CD4-positive, alpha-beta T cell treated with Interferon alpha-2 for 1 hour (primary cell): ENCODE measurements around the gene LAMB3.

Experiments
- DNase-seq, 2 donors: peaks; one replicate each; pipeline ENCODE4 v3.0.0-alpha.2; 2020 to 2022

LAMB3 gene

GRCh38 chr1:209661071-209661470, 8.8 kb upstream of the LAMB3 start:
- no peak for DNase-seq

- peak in 1 of 2 donors; percentile 61 for DNase-seq
These were observed 7.7 kb upstream of the LAMB3 start for GRCh38 chr1:209659909-209660308.

GRCh38 chr1:209657918-209658317, 5.7 kb upstream of the LAMB3 start:
- DNase-seq = no peak

DNA sequence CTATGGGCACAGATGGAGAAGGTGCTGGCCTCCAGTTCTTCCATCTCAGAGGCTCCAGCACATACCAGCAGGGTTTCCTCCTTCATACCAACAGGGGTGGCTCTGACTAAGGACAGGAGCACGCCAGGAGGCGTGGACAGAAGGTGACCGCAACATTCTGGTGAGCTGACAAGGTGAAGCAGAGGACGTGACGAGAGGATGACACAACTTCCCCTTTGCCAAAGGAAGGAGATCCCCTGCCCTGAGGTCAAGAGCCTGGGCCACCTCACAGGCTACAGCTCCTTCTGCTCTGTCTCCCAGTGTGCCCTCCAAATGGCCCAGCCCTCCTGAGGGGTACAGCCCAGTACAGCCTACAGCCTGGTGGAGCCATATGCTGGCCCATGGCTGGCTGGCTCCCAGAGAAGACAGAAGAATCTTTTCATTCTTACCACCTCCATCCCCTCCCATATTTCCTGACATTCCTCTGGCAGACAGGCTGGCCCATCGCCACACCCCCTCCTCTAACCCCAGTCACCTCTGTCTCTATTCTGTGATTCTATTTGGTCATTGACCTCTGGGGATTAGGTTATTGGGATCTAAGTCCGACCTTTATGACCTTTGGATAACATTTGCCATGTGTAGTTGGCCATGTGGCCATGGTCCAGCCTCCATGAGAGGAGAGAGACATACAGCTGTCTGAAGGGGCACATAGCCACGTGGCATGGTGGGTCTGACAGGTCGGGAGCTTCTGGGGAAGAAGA, 5.1 kb upstream of the LAMB3 start:
- DNase-seq = peak in 1 of 2 donors; percentile 82

GRCh38 chr1:209655411-209656231, 3.4 kb upstream of the LAMB3 start:
- DNase-seq = no peak

DNA sequence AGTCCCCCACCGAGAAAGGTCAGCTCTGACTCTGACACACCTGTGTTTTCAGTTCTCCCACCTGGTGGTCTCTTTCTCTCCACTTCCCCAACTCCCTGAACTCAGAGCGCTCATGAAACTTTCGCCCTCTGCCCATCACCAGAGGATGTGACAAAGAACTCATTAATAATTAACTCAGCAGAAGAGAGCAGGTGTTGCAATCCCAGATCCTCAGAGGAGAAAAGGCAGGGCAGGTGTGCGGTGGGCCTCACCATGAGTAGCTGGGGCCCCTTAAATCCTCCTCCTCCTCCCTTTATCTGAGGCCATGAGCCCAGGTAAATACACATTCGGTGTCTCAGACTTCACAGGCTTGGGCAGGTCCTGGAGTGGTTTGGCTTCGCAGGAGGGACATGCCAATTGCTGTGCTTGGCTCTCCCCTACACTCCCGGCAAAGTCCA, 1.7 kb upstream of the LAMB3 start:
- no peak for DNase-seq

- DNase-seq = no peak
These were observed 712 bp upstream of the LAMB3 start for GRCh38 chr1:209652873-209653401.

GRCh38 chr1:209651138-209651587, 1.1 kb downstream of the LAMB3 start:
- peak; percentile 55 to 75 for DNase-seq

DNA sequence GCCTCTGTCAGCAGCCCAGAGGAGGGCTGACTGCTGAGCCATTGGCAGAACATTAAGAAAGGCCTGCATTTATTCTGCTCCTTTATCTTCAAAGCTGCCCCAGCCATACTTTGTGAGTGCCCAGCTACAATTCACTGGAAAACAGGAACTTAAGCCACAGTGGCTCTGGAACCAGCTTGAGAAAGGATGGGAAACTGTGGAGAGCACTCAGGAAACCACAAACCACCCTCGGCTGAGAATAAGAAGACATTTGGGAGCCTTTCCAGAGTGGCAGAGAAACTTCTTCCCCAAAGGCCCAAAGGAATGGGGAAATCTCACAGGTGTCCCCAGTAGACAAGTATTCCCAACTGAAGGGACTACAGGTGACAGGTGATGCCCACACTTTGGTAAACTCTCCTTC, 1.8 kb downstream of the LAMB3 start:
- peak in 1 of 2 donors; percentile 25 for DNase-seq

DNA sequence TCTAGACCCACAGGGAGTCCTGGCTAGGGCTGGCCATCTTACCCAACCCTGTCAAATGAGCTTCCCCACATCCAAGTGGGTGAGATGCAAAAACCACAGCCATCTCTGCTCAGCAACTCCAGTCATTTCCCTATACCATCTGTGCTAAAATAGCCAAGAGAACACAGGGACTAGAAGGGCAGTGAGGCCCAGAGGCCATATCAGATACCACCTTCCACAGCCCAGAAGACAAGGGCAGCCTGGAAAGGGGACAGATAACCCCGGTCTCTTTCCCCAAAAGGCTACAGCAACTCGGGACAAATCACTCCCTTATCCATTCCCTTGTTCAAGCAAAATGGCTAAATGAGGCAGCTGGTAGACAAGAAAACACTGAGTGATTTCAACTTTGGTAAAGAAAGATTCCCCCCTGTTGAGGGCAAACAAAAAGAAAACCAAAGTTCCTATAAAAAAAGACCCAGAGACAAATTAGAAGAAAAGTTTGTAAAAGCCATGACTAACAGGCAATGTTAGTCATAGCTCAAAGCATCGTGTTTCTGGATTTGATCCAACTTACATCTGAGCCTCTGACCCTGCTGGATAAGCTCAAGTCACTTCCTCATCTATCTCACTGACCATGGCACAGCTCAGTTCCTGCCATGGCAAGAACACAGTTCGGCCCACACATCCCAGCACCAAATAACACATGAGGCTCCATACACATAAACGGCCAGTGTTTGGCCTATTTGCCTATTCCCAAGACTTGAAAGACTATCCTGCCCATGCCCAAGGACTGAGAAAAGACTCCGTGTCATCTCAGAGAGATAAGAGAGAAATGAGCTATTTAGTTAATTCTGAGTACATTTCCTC, 3.1 kb downstream of the LAMB3 start:
- DNase-seq = peak; percentile 10 to 49

- DNase-seq = no peak
These were observed 3.9 kb downstream of the LAMB3 start for GRCh38 chr1:209648346-209648745.

DNA sequence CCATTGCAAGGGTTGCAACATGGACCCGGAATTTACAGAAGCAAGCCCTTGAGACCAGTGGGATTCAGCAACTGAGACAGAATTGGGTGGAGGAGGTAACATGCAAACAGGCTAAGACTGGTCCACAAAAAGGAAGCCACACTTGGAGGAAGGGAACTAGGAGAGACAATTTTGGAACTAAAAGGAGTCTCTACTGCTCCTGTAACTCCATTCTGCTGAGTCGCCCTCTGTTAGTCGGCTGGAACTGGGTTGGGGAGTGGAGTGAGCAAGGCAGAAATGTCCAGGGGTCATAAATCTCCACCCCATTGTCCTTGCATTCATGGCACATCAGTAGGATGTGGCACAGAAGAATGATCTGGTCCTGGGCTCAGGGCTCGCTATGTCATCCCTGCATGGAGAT, 5.1 kb downstream of the LAMB3 start:
- DNase-seq = no peak

DNA sequence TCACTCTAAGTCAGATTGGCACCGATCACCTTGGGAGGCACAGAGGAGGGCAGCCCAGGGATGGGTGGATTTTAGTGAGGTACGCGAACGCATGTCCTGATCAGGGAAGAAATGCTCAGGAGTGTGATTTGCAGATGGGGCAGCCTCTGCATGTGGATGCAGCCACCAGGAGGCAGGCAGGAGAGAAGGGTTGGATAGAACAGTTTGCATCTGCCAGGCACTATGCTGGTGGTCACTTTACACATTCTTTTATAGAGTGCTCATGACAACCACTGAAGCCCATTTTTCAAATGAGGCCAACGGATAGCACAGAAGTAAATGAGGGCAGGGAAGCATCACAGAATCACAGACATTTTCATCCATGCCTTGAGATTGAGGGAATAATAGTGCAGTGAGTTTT, 5.7 kb downstream of the LAMB3 start:
- no peak for DNase-seq

- DNase-seq = no peak
These were observed 6.4 kb downstream of the LAMB3 start for GRCh38 chr1:209645574-209646452.

DNA sequence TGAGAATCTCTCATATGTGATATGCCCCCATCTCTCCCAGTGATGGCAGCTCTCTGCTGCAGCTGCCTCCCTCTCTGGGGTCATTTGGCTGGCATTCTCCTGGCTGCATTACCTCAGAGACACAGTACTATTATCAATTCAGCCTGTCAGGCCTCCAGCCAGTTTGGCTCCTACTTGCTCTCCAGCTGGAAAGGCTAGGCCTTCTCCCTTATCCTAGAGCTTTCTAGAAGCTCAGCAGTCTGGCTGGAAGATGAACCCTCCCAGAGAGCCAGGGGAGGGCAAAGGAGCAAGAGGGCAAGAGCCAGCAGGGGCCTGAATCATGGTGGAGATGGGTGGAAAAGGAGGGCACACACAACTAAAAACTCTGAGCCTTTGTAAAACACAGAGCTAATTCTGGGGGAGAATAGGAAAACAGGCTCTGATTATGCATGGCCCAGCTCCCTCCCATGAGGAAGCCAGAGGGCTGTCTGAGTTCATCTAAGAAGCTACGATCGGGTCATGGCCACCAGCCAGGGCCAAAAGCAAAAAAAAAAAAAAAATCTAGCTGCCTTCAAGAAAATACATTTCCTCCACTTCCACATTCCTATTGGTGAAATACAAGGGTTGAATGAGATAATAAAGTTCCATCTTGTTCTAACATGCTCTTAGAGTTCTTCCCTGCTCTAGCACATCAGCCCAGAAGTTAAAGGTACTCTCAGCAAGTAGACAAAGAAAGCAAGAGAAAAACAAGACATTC, 8.8 kb downstream of the LAMB3 start:
- no peak for DNase-seq

- DNase-seq = no peak
These were observed 9.4 kb downstream of the LAMB3 start for GRCh38 chr1:209642816-209643215.

DNA sequence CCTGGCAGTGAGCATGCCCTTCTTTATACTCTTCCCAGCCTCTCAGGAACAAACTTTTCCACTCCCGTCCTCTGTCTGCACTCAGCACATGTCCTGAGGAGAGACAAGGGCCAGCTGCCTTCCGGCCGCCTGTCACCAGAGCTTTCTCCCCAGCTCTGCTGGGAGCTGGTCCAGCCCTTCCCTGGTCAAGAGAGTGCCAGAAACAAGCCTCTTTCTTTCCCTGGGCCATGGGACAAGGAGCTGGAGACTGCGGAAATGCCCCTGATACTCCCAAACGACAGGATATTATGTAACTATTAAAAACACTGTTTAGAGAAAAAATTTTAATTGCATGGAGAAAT, 10.4 kb downstream of the LAMB3 start:
- DNase-seq = no peak

GRCh38 chr1:209635850-209636249, 16.4 kb downstream of the LAMB3 start:
- no peak for DNase-seq

- DNase-seq = no peak
These were observed 18.1 kb downstream of the LAMB3 start for GRCh38 chr1:209634005-209634737.

DNA sequence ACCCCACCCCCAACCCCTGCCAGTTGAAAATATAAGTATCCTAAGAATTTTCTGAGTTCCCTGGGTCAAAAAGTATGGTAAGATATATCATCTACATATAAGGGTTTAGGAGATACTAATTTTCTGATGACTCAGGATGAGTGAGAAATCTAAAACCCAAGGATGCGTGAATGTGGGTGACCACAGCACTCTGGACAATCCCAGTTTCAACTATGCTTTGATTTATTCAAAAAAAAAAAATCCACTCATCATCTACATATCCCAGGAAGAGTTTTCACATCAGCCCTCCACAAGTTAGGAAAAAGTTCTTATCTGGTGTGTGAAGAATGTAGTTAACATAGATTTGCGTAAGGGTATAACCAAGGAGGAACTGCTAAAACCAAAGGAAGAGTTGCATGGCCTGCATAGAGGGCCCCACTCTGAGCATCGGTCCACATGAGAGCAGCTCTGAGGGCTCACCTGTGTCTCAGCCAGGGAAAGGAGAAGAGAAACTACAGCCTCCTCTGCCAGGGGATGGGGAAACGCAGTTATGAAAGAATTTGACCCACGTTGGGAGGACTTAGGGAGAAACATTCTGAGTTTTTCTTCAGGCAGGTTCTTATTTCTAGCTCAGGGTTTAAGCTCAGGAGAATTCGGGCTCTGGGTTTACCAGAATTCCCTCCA, 18.8 kb downstream of the LAMB3 start:
- DNase-seq = no peak
